HFFc6 (cell line): ENCODE measurements around the gene FBXO42. TPM values are rescaled to one million over a fixed set of nuclear protein-coding genes. Genes with fewer than 3 reads are reported as not detected.
A peak's percentile ranks its signal among the peaks of the same experiment; 100 is the strongest.

ENCODE experiments used
- DNase-seq: peaks from one replicate; pipeline ENCODE4 v3.0.0-alpha.2; 2018
- H3K27ac Mint-ChIP-seq: 2 replicates; pipeline ENCODE4 v1.8.0; 2020; ENCODE audit warnings: mild to moderate bottlenecking, mixed read lengths
- H3K27me3 Mint-ChIP-seq: 2 replicates; pipeline ENCODE4 v1.8.0; 2021; ENCODE audit warnings: mild to moderate bottlenecking, moderate library complexity, mixed read lengths; ENCODE audit not compliant: insufficient read depth
- H3K36me3 Mint-ChIP-seq: 2 replicates; pipeline ENCODE4 v1.8.0; 2021; ENCODE audit warnings: low read depth, mixed read lengths
- H3K4me1 Mint-ChIP-seq: 2 replicates; pipeline ENCODE4 v1.8.0; 2020; ENCODE audit warnings: low read depth, mixed read lengths
- H3K4me3 Mint-ChIP-seq: 2 replicates; pipeline ENCODE4 v1.8.0; 2020; ENCODE audit warnings: mild to moderate bottlenecking, moderate library complexity, mixed read lengths
- H3K9me3 Mint-ChIP-seq: 2 replicates; pipeline ENCODE4 v1.8.0; 2020; ENCODE audit warnings: mild to moderate bottlenecking, mixed read lengths
- CTCF ChIP-seq: fragments of 200-600 bp; sonication (generic); IDR thresholded peaks from 2 replicates; pipeline ENCODE4 v1.5.0; 2021; ENCODE audit warnings: antibody characterized with exemption, mild to moderate bottlenecking
- total RNA-seq, 6 experiments: library from RNA; stranded (reverse); fragmentation: NEBNext Ultra II Directional; extraction: Animal tissue kit (Norgen Biotek cat#: 25700); gene quantifications; 2 replicates in 1 of 6; 3 replicates in 5 of 6; pipeline ENCODE4 v1.2.3, GENCODE V29; 2021

Gene FBXO42
- total RNA-seq, 6 experiments from 2014 or later: 11.5 to 15.2 (median 13.4) TPM

GRCh38 chr1:16243936-16244649 is 108.2 kb downstream of the FBXO42 start:
- peaks cover 5% of the 10 kb centered on the region; the same call in 1 of the 2 replicates for H3K36me3 Mint-ChIP-seq
- H3K4me3 Mint-ChIP-seq: peak overlapping the region; percentile 46; the same call in 1 of the 2 replicates
- no peaks in the 10 kb centered on the region for H3K9me3 Mint-ChIP-seq
- peak; percentile 65 for DNase-seq
- no peak overlapping the region for H3K27ac Mint-ChIP-seq
- H3K27me3 Mint-ChIP-seq: peaks cover 8% of the 10 kb centered on the region; the same call in 1 of the 2 replicates
- TF ChIP-seq CTCF: peak; percentile 90
- H3K4me1 Mint-ChIP-seq: peaks cover 22% of the 10 kb centered on the region

DNA sequence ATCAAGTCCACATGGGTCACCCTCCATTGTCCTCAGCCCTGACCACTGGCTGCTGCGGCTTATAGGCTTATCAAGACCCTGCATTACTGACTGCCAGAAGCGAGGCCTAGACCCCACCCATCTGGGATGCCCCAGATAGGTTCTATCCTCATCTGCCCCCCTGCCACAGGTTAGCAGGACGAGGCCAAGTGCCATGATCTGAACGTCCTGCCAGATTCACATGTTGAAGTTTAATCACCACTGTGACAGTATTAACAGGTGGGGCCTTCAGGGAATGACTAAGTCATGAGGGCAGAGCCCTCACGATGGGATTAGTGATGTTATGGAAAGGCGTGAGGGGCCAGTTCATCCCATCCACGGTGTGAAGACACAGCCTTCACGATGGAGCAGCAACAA is 109.1 kb downstream of the FBXO42 start:
- Mint-ChIP-seq H3K27ac (no peak overlapping the region), H3K9me3 (no peaks in the 10 kb centered on the region), H3K4me1 (peaks cover 14% of the 10 kb centered on the region), H3K27me3 (peaks cover 8% of the 10 kb centered on the region; the same call in 1 of the 2 replicates), H3K36me3 (no peaks in the 10 kb centered on the region), H3K4me3 (no peak overlapping the region)
- DNase-seq: no peak
- TF ChIP-seq CTCF: no peak

- H3K36me3 Mint-ChIP-seq: no peaks in the 10 kb centered on the region
Observed at GRCh38 chr1:16242556-16243214, 109.6 kb downstream of the FBXO42 start.

DNA sequence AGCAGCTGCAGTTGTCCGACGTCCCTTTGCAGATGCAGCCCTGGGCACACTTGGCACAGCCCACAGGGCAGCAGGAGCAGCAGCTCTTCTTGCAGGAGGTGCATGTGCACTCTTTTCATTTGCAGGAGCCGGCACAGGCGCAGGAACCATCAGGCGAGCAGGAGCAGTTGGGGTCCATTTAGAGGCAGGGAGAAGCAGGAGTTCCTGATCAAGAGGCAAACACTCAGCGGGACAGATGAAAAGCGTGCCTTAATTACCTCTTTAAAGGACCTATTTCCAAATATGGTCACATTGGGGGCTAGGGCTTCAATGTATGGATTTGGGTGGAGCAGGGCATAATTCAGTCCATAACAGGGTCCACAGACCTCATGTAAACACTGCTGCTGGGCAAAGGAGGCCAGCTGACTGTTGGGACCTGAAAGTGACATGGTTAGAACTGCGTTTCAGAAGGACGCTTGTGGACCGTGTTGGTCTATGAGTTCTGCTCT is 111.0 kb downstream of the FBXO42 start:
- H3K4me1 Mint-ChIP-seq: peaks cover 18% of the 10 kb centered on the region
- no peak for TF ChIP-seq CTCF
- H3K9me3 Mint-ChIP-seq: no peaks in the 10 kb centered on the region
- no peak overlapping the region for H3K27ac Mint-ChIP-seq
- H3K36me3 Mint-ChIP-seq: no peaks in the 10 kb centered on the region
- H3K27me3 Mint-ChIP-seq: peaks cover 8% of the 10 kb centered on the region; the same call in 1 of the 2 replicates
- no peak overlapping the region for H3K4me3 Mint-ChIP-seq
- DNase-seq: no peak

More at GRCh38 chr1:16242556-16243214, 109.6 kb downstream of the FBXO42 start:
- Mint-ChIP-seq H3K4me3 (no peak overlapping the region), H3K27ac (no peak overlapping the region), H3K4me1 (peaks cover 11% of the 10 kb centered on the region), H3K9me3 (no peaks in the 10 kb centered on the region), H3K27me3 (peaks cover 8% of the 10 kb centered on the region; the same call in 1 of the 2 replicates)
- no peak for DNase-seq
- TF ChIP-seq CTCF: no peak

- Mint-ChIP-seq H3K4me3 (no peak overlapping the region), H3K27me3 (peaks cover 7% of the 10 kb centered on the region; the same call in 1 of the 2 replicates), H3K4me1 (peaks cover 24% of the 10 kb centered on the region), H3K9me3 (no peaks in the 10 kb centered on the region), H3K27ac (no peak overlapping the region), H3K36me3 (no peaks in the 10 kb centered on the region)
- no peak for TF ChIP-seq CTCF
- no peak for DNase-seq
Observed at GRCh38 chr1:16239972-16240491, 112.2 kb downstream of the FBXO42 start.
